Psoas muscle (tissue), 8 donors: ENCODE measurements around the gene FSTL5. TPM values are rescaled to one million over a fixed set of nuclear protein-coding genes. Genes with fewer than 3 reads are reported as not detected.

Source experiments
- ATAC-seq, 4 donors: fragments of 200-7000 bp; cut with Tn5 transposase; one replicate each; pipeline ENCODE4 v1.9.1; 2020; ENCODE audit warnings: moderate library complexity in 3 of 4, mild to moderate bottlenecking in 2 of 4
- DNase-seq, 2 donors: peaks; one replicate each; pipeline ENCODE4 v3.0.0-alpha.2; 2020
- H3K27ac ChIP-seq: fragments of 200-600 bp; one replicate; pipeline ENCODE4 v1.8.0; 2022
- H3K27me3 ChIP-seq, 3 donors: fragments of 200-600 bp in 1 of 3; one replicate each; pipeline versions ENCODE4 v1.6.1 to v1.8.0; 2013 to 2022; ENCODE audit warnings: low read length in 2 of 3, mild to moderate bottlenecking in 2 of 3, moderate library complexity in 1 of 3; ENCODE audit not compliant: insufficient read depth in 3 of 3
- H3K36me3 ChIP-seq, 2 donors: fragments of 200-600 bp in 1 of 2; one replicate each; pipeline versions ENCODE4 v1.6.1 to v1.8.0; 2013 to 2022; ENCODE audit warnings: low read depth in 1 of 2, mild to moderate bottlenecking in 1 of 2, moderate library complexity in 1 of 2; ENCODE audit not compliant: insufficient read depth in 1 of 2
- H3K4me1 ChIP-seq: fragments of 200-600 bp; one replicate; pipeline ENCODE4 v1.8.0; 2022
- H3K4me3 ChIP-seq: fragments of 200-600 bp; one replicate; pipeline ENCODE4 v1.8.0; 2022; ENCODE audit warnings: mild to moderate bottlenecking
- H3K9me3 ChIP-seq: fragments of 200-600 bp; one replicate; pipeline ENCODE4 v1.8.0; 2022
- CTCF ChIP-seq: fragments of 200-600 bp; IDR thresholded peaks from one replicate; pipeline ENCODE4 v1.8.0; 2022; ENCODE audit warnings: antibody characterized with exemption
- WGBS, 3 donors: extraction: QIAGEN DNeasy Blood & Tissue Kit; methylation state at CpG; one replicate each; pipeline versions ENCODE4 v1.1.6 to v1.1.7; 2013; 5-methylcytosine and 5-hydroxymethylcytosine counted together
- intact Hi-C, 2 donors: fragments of 100-400 bp; cut with DNase I; formaldehyde crosslinking; loops; one replicate each; pipeline versions ENCODE4 v1.11.0 to v1.14.2; 2022
- polyA plus RNA-seq, 3 donors: library from polyadenylated mRNA; stranded (reverse); fragments of 200-250 nt; gene quantifications; one replicate each; pipeline ENCODE4 v1.2.3, GENCODE V29; 2013
- total RNA-seq, 4 donors: library from RNA; stranded (reverse); fragmentation: NEBNext Ultra II Directional in 2 of 4; extraction: Animal tissue kit (Norgen Biotek cat#: 25700) in 2 of 4; gene quantifications; one replicate each; pipeline versions ENCODE4 v1.2.1 to v1.2.4, GENCODE V29; 2021 to 2023
- donor health status: healthy with polysubstance abuse.
- donor health status: DM: no; HTN: no; CAD: no; lungs with moderate emphysema.
- donor health status: Bipolar disorder and iron deficiency.
- donor health status: healthy.
- donor health status: DM: yes; HTN: yes; CAD: no.
- donor health status: DM: no; HTN: no; CAD: no.
- donor health status: DM: no; HTN: no; CAD: no.
- donor health status: DM: yes; HTN: yes; CAD: no.

The FSTL5 gene
- total and polyA plus RNA-seq, 7 donors = 0.01 TPM; not detected in 4

- Histone ChIP-seq H3K4me3 (no peak overlapping the region), H3K36me3 (no peaks in the 10 kb centered on the region), H3K27me3 (no peaks in the 10 kb centered on the region), H3K9me3 (no peaks in the 10 kb centered on the region), H3K4me1 (no peaks in the 10 kb centered on the region), H3K27ac (no peak overlapping the region)
- 84 to 88% (median 84%) methylated on average over 4 of the region's 4 CpGs for WGBS, 3 donors
- intact Hi-C loops = no loop called here
- no peak for TF ChIP-seq CTCF
- no peak for DNase-seq
- no peak for ATAC-seq
Measured at GRCh38 chr4:161702287-161702686, 461.5 kb downstream of the FSTL5 start.

- no peak for ATAC-seq
- Histone ChIP-seq H3K36me3 (no peaks in the 10 kb centered on the region), H3K9me3 (no peaks in the 10 kb centered on the region), H3K4me1 (no peaks in the 10 kb centered on the region), H3K27me3 (no peaks in the 10 kb centered on the region), H3K4me3 (no peak overlapping the region), H3K27ac (no peak overlapping the region)
- no peak for DNase-seq
- intact Hi-C loops = no loop called here
- TF ChIP-seq CTCF = no peak
- WGBS, 3 donors = 68 to 83% (median 72%) methylated on average over 1 of the region's 1 CpG
Measured at GRCh38 chr4:161696944-161697343, 466.9 kb downstream of the FSTL5 start.

- no peak for TF ChIP-seq CTCF
- 21 to 38% (median 26%) methylated on average over 2 of the region's 2 CpGs for WGBS, 3 donors
- Histone ChIP-seq H3K9me3 (no peaks in the 10 kb centered on the region), H3K4me3 (no peak overlapping the region), H3K4me1 (no peaks in the 10 kb centered on the region), H3K36me3 (no peaks in the 10 kb centered on the region), H3K27me3 (no peaks in the 10 kb centered on the region), H3K27ac (no peak overlapping the region)
- DNase-seq (no peak), ATAC-seq (no peak)
- intact Hi-C loops = no loop called here
Measured at GRCh38 chr4:161680146-161680545, 483.7 kb downstream of the FSTL5 start.

GRCh38 chr4:161664740-161665139, 499.1 kb downstream of the FSTL5 start:
- Histone ChIP-seq H3K27me3 (no peaks in the 10 kb centered on the region), H3K27ac (no peak overlapping the region), H3K4me3 (no peak overlapping the region), H3K36me3 (no peaks in the 10 kb centered on the region), H3K9me3 (no peaks in the 10 kb centered on the region), H3K4me1 (no peaks in the 10 kb centered on the region)
- no peak for TF ChIP-seq CTCF
- no peak for DNase-seq
- ATAC-seq = no peak
- 88 to 94% (median 93%) methylated on average over 7 of the region's 7 CpGs for WGBS, 3 donors
- intact Hi-C loops = no loop called here

GRCh38 chr4:161663844-161664243, 500.0 kb downstream of the FSTL5 start:
- H3K27ac ChIP-seq = no peak overlapping the region
- TF ChIP-seq CTCF = no peak
- DNase-seq = no peak
- 85 to 92% (median 91%) methylated on average over 6 of the region's 6 CpGs for WGBS, 3 donors
- no peaks in the 10 kb centered on the region for H3K36me3 ChIP-seq
- no peaks in the 10 kb centered on the region for H3K27me3 ChIP-seq
- no peak overlapping the region for H3K4me3 ChIP-seq
- no peak for ATAC-seq
- no peaks in the 10 kb centered on the region for H3K4me1 ChIP-seq
- no peaks in the 10 kb centered on the region for H3K9me3 ChIP-seq
- intact Hi-C loops = no loop called here
